Vagina (tissue), 2 donors: ENCODE data around the gene SBNO1.
"Not testable (repeated sequence)": the region's sequence is repeated elsewhere in the genome, so short reads cannot be mapped to it uniquely, and the experiment has no call there.

ENCODE experiments used
- CTCF ChIP-seq, 3 experiments: fragments of 450-650 bp in 2 of 3; fragments of 200-600 bp in 1 of 3; sonication (generic) in 1 of 3; IDR thresholded peaks; one replicate each; pipeline ENCODE4 v1.5.1; 2017 to 2019; ENCODE audit warnings: antibody characterized with exemption in 3 of 3, mild to moderate bottlenecking in 2 of 3, moderate library complexity in 2 of 3
- POLR2A ChIP-seq, 2 donors: fragments of 450-650 bp; IDR thresholded peaks; one replicate each; pipeline ENCODE4 v1.6.1; 2017; ENCODE audit warnings: antibody characterized with exemption in 2 of 2, mild to moderate bottlenecking in 2 of 2, moderate library complexity in 2 of 2
- POLR2AphosphoS5 ChIP-seq, 2 donors: sonication (generic); formaldehyde crosslinking; IDR thresholded peaks; one replicate each; pipeline ENCODE4 v1.9.0; 2017; ENCODE audit warnings: antibody characterized with exemption in 2 of 2, mild to moderate bottlenecking in 2 of 2, low read depth in 1 of 2; ENCODE audit not compliant: insufficient read depth in 1 of 2

GRCh38 chr12:123313046-123313445 is 51.6 kb downstream of the SBNO1 start:
- not testable (repeated sequence) for TF ChIP-seq CTCF (IDR thresholded peaks at IDR 0.05); POLR2AphosphoS5 (IDR thresholded peaks at IDR 0.05; ENCODE audit: insufficient read depth in 1 of 2, low read depth in 1 of 2); POLR2A (IDR thresholded peaks at IDR 0.05)
